Thymus (tissue), 11 donors: ENCODE data around the gene DEFB123. TPM values are rescaled to one million over a fixed set of nuclear protein-coding genes. Genes with fewer than 3 reads are reported as not detected.

ENCODE experiments used
- DNase-seq, 9 donors: peaks; one replicate each; pipeline ENCODE4 v3.0.0-alpha.2; 2013; ENCODE audit warnings: low spot score in 9 of 9, low read depth in 6 of 9, missing footprints in 1 of 9
- H3K27ac ChIP-seq, 2 donors: one replicate each; pipeline ENCODE4 v1.5.1; 2013; ENCODE audit warnings: control low read depth in 1 of 2, low read depth in 1 of 2, low read length in 1 of 2, mild to moderate bottlenecking in 1 of 2, moderate library complexity in 1 of 2
- H3K27me3 ChIP-seq, 2 donors: one replicate each; pipeline ENCODE4 v1.5.1; 2013; ENCODE audit warnings: low read length in 1 of 2; ENCODE audit not compliant: control insufficient read depth in 2 of 2, insufficient read depth in 1 of 2
- H3K36me3 ChIP-seq, 2 donors: one replicate each; pipeline ENCODE4 v1.5.1; 2013; ENCODE audit warnings: low read length in 1 of 2, mild to moderate bottlenecking in 1 of 2, moderate library complexity in 1 of 2; ENCODE audit not compliant: control insufficient read depth in 2 of 2, insufficient read depth in 2 of 2
- H3K4me1 ChIP-seq, 2 donors: one replicate each; pipeline ENCODE4 v1.5.1; 2013; ENCODE audit warnings: low read length in 2 of 2; ENCODE audit not compliant: control insufficient read depth in 2 of 2, insufficient read depth in 2 of 2
- H3K4me3 ChIP-seq, 2 donors: one replicate each; pipeline ENCODE4 v1.5.1; 2013; ENCODE audit warnings: low read length in 2 of 2, control low read depth in 1 of 2, mild to moderate bottlenecking in 1 of 2
- H3K9me3 ChIP-seq, 2 donors: one replicate each; pipeline ENCODE4 v1.5.1; 2013; ENCODE audit warnings: low read length in 1 of 2, mild to moderate bottlenecking in 1 of 2; ENCODE audit not compliant: control insufficient read depth in 2 of 2, insufficient read depth in 1 of 2
- WGBS: extraction: QIAGEN DNeasy Blood & Tissue Kit; methylation state at CpG from one replicate; pipeline ENCODE4 v1.1.7; 2013; 5-methylcytosine and 5-hydroxymethylcytosine counted together
- polyA plus RNA-seq: library from polyadenylated mRNA; stranded (reverse); fragments of 200-250 nt; gene quantifications from one replicate; pipeline ENCODE4 v1.2.3, GENCODE V29; 2013
- total RNA-seq: library from RNA; stranded (reverse); fragments of 120-200 nt; gene quantifications from one replicate; pipeline ENCODE4 v1.2.4, GENCODE V29; 2013
- donor health status: healthy.

Gene DEFB123
- total and polyA plus RNA-seq, 2 donors = not detected

DNA sequence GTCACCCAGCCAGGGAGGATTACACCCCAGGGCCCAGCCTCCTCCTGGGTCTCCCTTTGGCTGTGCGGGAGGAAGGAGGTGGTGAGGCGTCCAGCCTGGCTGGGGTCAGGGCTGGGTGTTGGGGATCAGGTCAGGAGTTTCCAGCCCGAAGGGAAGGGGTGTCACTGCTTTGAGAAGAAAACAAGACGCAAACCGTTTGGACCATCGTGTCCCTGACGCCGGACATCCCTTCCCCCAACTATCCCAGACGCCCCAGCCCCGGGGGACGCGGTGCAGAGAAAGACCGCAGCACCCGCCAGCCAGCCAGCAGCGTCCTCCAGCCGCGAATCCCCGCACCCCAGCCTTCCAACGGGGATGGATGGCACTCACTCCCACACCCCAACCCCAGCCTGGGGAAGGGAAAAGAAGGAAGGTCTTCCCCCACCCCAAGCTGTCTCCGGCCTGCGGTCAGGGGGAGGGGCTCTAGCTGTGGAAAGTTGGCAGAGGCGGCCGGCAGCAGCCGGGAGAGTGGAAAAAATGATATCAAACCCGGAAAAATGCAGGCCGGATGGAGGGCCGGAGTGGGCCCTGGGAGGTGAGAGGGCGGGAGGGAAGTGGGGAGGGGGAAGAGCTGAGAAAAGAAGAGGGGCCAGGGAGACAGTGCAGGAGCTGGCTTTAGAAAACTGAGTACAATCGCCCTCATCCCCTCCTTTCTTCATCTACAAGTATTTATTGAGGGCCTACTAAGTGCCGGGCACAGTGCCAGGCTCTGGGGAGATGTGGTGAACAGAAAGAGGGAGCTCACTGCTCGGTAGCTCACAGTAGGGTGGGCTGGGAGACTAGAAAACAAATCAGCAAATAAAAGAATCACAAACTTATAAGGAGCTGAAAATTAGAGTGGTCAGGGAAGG lies 45.3 kb downstream of the DEFB123 start:
- Histone ChIP-seq H3K27ac (peak overlapping the region in 1 of 2 donors; percentile 47), H3K36me3 (no peaks in the 10 kb centered on the region), H3K9me3 (peaks cover 0 to 4% of the 10 kb centered on the region in 2 donors), H3K27me3 (peaks cover 16 to 47% of the 10 kb centered on the region in 2 donors), H3K4me3 (no peak overlapping the region), H3K4me1 (no peaks in the 10 kb centered on the region)
- DNase-seq = peak in 1 of 9 donors; percentile 4
- WGBS = 19% methylated on average over 31 of the region's 31 CpGs

DNA sequence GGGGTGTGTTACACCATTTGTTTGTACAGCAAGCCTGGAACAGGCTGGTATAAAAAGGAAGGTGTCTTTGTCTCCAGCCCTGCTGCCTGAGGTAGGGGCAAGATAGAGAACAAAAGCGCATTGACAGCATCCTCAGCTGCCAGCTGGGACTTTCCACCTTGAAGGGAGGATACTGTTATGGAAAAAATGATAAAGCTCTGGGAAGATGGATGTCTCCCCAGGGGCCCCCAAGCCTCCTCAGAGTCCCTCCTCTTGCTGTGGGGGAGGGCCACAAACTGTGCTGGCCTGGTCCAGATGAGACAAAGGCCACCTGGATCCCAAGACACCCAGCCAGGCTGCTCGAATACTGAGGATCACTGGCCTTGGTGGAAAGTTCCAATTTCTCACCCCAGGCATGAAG lies 47.7 kb downstream of the DEFB123 start:
- Histone ChIP-seq H3K36me3 (no peaks in the 10 kb centered on the region), H3K27me3 (peaks cover 16 to 41% of the 10 kb centered on the region in 2 donors), H3K27ac (no peak overlapping the region), H3K4me1 (no peaks in the 10 kb centered on the region), H3K9me3 (peaks cover 0 to 4% of the 10 kb centered on the region in 2 donors), H3K4me3 (no peak overlapping the region)
- 94% methylated on average over 2 of the region's 2 CpGs for WGBS
- DNase-seq = no peak

DNA sequence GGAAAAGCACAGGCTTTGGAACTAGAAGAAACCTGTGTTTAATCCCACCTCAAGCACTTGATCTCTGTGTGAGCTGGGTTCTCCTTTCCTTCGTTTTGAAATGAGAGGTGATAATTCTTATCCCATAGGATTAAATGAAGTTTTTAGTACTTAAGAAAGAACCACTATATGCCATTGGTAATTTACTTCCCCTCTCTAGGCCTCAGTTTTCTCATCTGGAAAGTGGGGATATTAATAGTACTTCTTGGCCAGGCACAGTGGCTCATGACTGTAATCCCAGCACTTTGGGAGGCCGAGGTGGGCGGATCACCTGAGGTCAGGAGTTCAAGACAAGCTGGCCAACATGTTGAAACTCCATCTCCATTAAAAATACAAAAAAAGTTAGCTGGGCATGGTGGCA lies 48.7 kb downstream of the DEFB123 start:
- Histone ChIP-seq H3K27ac (no peak overlapping the region), H3K36me3 (no peaks in the 10 kb centered on the region), H3K9me3 (peaks cover 0 to 3% of the 10 kb centered on the region in 2 donors), H3K4me3 (no peak overlapping the region), H3K4me1 (no peaks in the 10 kb centered on the region), H3K27me3 (peaks cover 14 to 34% of the 10 kb centered on the region in 2 donors)
- WGBS = 98% methylated on average over 3 of the region's 3 CpGs
- DNase-seq = no peak

DNA sequence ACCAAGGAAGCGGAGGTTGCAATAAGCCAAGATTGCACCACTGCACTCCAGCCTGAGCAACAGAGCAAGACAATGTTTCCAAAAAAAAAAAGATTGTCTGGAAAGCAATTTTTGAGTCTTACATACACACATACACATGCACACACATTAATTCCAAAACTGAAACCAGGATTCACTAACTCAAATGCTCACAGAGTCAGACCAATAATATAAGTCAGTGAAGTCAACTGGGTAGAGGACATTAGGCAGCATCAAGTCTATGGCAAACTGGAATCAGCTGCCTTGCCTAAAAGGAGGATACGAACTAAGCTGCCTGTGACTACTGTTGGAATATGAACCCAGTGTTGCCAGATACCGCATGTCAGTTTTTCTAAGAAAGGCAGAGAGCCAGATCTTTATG lies 50.3 kb downstream of the DEFB123 start:
- peaks cover 6 to 18% of the 10 kb centered on the region in 2 donors for H3K27me3 ChIP-seq
- no peak overlapping the region for H3K4me3 ChIP-seq
- WGBS = 96% methylated on average over 3 of the region's 3 CpGs
- H3K36me3 ChIP-seq = no peaks in the 10 kb centered on the region
- H3K27ac ChIP-seq = no peak overlapping the region
- no peak for DNase-seq
- no peaks in the 10 kb centered on the region for H3K4me1 ChIP-seq
- no peaks in the 10 kb centered on the region for H3K9me3 ChIP-seq

DNA sequence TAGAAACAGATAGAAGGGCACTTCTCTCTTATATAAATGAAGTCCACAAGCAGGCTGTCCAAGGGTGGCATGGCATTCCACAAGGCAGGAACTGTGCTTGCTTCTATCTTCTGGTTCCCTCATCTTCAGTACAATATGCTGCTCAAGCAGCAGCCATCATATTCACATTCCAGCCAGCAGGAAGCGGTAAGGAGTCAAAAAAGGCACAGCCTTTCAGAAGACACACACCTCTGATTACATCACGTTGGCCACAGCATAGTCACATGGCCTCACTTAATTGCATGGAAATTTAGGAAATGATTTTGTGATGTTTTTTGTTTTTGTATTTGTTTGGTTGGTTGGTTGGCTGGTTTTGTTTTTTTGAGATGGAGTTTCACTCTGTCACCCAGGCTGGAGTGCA lies 53.7 kb downstream of the DEFB123 start:
- no peaks in the 10 kb centered on the region for H3K36me3 ChIP-seq
- H3K4me3 ChIP-seq = no peak overlapping the region
- H3K27me3 ChIP-seq = peaks cover 0 to 5% of the 10 kb centered on the region in 2 donors
- no peak overlapping the region for H3K27ac ChIP-seq
- WGBS = 78% methylated on average over 2 of the region's 2 CpGs
- no peaks in the 10 kb centered on the region for H3K9me3 ChIP-seq
- no peak for DNase-seq
- no peaks in the 10 kb centered on the region for H3K4me1 ChIP-seq

DNA sequence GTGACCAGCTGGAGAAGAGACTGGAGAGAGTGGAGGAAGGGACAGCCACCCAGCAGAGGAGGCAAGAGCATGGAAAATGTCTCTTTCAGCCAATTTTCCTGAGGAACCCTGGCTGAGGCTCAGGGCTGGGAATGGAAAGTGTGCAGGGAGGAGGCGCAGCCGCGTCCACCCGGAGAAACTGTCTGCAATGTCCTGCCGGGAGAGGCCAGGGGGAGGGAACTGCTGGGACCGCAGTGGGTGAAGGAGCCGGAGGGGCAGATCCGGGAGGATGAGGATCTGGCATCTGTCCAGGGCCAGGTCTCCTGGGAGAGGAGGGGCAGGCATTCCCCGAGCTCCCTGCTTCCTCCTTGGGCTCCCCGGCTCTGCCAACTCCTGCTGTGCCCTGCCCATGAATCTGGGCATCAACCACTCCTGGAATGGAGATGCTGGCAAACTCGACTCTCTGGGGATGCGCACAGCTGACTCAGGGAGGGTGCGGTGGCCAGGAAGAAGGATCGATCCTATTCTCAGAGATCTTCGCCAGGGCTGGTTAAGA lies 56.4 kb downstream of the DEFB123 start:
- H3K36me3 ChIP-seq = no peaks in the 10 kb centered on the region
- no peaks in the 10 kb centered on the region for H3K9me3 ChIP-seq
- DNase-seq = no peak
- 73% methylated on average over 15 of the region's 15 CpGs for WGBS
- no peaks in the 10 kb centered on the region for H3K4me1 ChIP-seq
- H3K4me3 ChIP-seq = no peak overlapping the region
- H3K27me3 ChIP-seq = peaks cover 0 to 5% of the 10 kb centered on the region in 2 donors
- no peak overlapping the region for H3K27ac ChIP-seq

DNA sequence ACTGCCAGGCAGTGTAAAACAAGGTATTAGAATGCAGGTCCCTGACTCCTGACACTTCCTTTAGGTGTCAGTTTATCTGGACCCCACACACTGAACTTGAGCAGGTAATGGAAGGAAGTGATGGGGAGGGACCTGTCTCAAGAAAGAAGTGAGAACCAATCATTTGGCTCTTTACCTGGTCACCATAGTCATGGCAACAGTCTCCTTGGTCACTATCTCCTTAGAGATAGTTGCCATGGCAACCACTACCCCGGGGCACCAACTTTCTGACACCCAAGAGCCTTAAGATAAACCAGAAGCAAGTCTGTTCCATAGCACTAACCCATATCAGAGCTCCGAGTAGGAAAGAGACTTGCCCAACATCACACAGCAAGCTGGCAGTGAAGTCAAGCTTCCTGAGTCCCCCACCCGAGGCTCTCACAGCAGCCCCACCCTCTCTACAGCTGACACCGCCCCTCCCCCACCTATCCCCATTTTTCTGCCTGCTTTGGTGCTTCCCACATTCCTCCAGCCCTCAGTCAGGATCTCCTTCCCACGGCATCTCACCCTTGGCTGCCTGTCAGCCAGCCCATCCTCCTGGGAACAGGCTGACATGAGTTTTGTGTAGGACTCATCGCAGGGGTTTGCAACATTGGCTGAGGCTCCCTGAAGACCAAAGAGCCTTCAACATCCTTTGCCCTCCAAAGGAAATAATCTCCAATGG lies 57.6 kb downstream of the DEFB123 start:
- Histone ChIP-seq H3K36me3 (no peaks in the 10 kb centered on the region), H3K9me3 (no peaks in the 10 kb centered on the region), H3K4me3 (no peak overlapping the region), H3K4me1 (no peaks in the 10 kb centered on the region), H3K27ac (no peak overlapping the region), H3K27me3 (peaks cover 0 to 8% of the 10 kb centered on the region in 2 donors)
- no peak for DNase-seq
- WGBS = 62% methylated on average over 6 of the region's 6 CpGs
